ENCODE data around the gene MRGPRF. TPM values are rescaled to one million over a fixed set of nuclear protein-coding genes. Genes with fewer than 3 reads are reported as not detected.

MRGPRF gene
- total and polyA plus RNA-seq, 2 donors (not counting 1 experiment from before 2014, with no cell fraction given) = not detected

DNA sequence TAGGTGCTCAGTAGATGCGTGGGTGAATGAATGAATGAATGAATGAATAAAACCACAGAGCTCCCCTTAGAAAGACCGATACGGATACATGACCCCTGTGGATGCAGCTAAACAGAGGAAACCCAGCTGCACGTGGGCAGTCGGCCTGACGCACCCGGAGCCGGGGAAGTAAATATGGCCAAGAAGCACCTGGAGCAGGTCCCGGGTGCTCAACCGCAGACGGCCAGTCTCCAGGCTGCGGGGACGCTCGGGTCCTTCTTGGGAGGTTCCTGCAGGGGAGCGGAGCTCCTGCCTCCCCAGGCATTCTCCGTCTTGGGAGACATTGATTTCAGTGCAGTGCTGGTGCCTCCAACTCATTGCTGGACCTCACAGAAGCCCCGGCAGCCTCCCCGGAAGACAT is 24.0 kb upstream of the MRGPRF start:
- TF ChIP-seq, protein P1, sequence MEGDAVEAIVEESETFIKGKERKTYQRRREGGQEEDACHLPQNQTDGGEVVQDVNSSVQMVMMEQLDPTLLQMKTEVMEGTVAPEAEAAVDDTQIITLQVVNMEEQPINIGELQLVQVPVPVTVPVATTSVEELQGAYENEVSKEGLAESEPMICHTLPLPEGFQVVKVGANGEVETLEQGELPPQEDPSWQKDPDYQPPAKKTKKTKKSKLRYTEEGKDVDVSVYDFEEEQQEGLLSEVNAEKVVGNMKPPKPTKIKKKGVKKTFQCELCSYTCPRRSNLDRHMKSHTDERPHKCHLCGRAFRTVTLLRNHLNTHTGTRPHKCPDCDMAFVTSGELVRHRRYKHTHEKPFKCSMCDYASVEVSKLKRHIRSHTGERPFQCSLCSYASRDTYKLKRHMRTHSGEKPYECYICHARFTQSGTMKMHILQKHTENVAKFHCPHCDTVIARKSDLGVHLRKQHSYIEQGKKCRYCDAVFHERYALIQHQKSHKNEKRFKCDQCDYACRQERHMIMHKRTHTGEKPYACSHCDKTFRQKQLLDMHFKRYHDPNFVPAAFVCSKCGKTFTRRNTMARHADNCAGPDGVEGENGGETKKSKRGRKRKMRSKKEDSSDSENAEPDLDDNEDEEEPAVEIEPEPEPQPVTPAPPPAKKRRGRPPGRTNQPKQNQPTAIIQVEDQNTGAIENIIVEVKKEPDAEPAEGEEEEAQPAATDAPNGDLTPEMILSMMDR (IDR thresholded peaks at IDR 0.05) = no peak
- no peak for TF ChIP-seq EZH2 (IDR thresholded peaks at IDR 0.05; ENCODE audit: borderline replicate concordance, insufficient read depth, low read depth, low read length, poor library complexity, severe bottlenecking)
- POLR2A ChIA-PET = no interaction called here
- Histone ChIP-seq H3K27ac (ENCODE audit: low read length in 2 of 2) (no peak overlapping the region), H3K9ac (ENCODE audit: low read length) (no peak overlapping the region), H3K9me3 (ENCODE audit: control extremely low read depth in 1 of 3, control insufficient read depth in 2 of 3, insufficient read depth in 1 of 3, low read length in 2 of 3) (no peaks in the 10 kb centered on the region), H3K79me2 (ENCODE audit: control insufficient read depth, insufficient read depth, low read length) (no peaks in the 10 kb centered on the region), H3K4me2 (replicated peaks; ENCODE audit: low read depth, low read length, poor library complexity, severe bottlenecking) (no peak overlapping the region), H3K36me3 (replicated peaks in 1 of 2; ENCODE audit: control extremely low read depth in 1 of 2, control insufficient read depth in 1 of 2, extremely low read depth in 1 of 2, insufficient read depth in 2 of 2, low read length in 1 of 2) (no peaks in the 10 kb centered on the region), H3K4me1 (ENCODE audit: control insufficient read depth in 2 of 2, insufficient read depth in 2 of 2, low read length in 2 of 2) (no peaks in the 10 kb centered on the region), H2AFZ (ENCODE audit: insufficient read depth, low read depth, low read length, poor library complexity, severe bottlenecking) (no peak overlapping the region), H4K20me1 (ENCODE audit: control insufficient read depth, insufficient read depth, low read length, poor library complexity, severe bottlenecking) (no peaks in the 10 kb centered on the region), H3K27me3 (replicated peaks in 1 of 4; ENCODE audit: control extremely low read depth in 1 of 4, control insufficient read depth in 3 of 4, insufficient read depth in 4 of 4, low read length in 3 of 4) (no peaks in the 10 kb centered on the region), H3K4me3 (ENCODE audit: control extremely low read depth in 1 of 5, extremely low read depth in 1 of 5, insufficient read depth in 1 of 5, low read depth in 2 of 5, low read length in 4 of 5) (no peak overlapping the region)
- peaks cover 4% of the 10 kb centered on the region for H3K4me1 Mint-ChIP-seq
- 96% methylated on average over 15 of the region's 18 CpGs for WGBS (ENCODE audit: insufficient coverage)
- peaks cover 22% of the 10 kb centered on the region for H3K27me3 Mint-ChIP-seq
- H3K27ac Mint-ChIP-seq = no peak overlapping the region
- intact Hi-C loops (cut with micrococcal nuclease) = no loop called here
- no peaks in the 10 kb centered on the region for H3K9me3 Mint-ChIP-seq (ENCODE audit: insufficient read depth)
- ATAC-seq (ENCODE audit: low read depth) (no peak), DNase-seq (no peak)
- CTCF ChIA-PET = no interaction called here
- H3K4me3 Mint-ChIP-seq = no peak overlapping the region

GRCh38 chr11:69035946-69036340 is 22.9 kb upstream of the MRGPRF start:
- Histone ChIP-seq H3K36me3 (replicated peaks in 1 of 2; ENCODE audit: control extremely low read depth in 1 of 2, control insufficient read depth in 1 of 2, extremely low read depth in 1 of 2, insufficient read depth in 2 of 2, low read length in 1 of 2) (no peaks in the 10 kb centered on the region), H3K27ac (ENCODE audit: low read length in 2 of 2) (no peak overlapping the region), H4K20me1 (ENCODE audit: control insufficient read depth, insufficient read depth, low read length, poor library complexity, severe bottlenecking) (no peaks in the 10 kb centered on the region), H3K4me1 (ENCODE audit: control insufficient read depth in 2 of 2, insufficient read depth in 2 of 2, low read length in 2 of 2) (no peaks in the 10 kb centered on the region), H3K79me2 (ENCODE audit: control insufficient read depth, insufficient read depth, low read length) (no peaks in the 10 kb centered on the region), H3K9ac (ENCODE audit: low read length) (no peak overlapping the region), H3K27me3 (replicated peaks in 1 of 4; ENCODE audit: control extremely low read depth in 1 of 4, control insufficient read depth in 3 of 4, insufficient read depth in 4 of 4, low read length in 3 of 4) (no peaks in the 10 kb centered on the region), H3K4me3 (ENCODE audit: control extremely low read depth in 1 of 5, extremely low read depth in 1 of 5, insufficient read depth in 1 of 5, low read depth in 2 of 5, low read length in 4 of 5) (no peak overlapping the region), H3K4me2 (replicated peaks; ENCODE audit: low read depth, low read length, poor library complexity, severe bottlenecking) (no peak overlapping the region), H3K9me3 (ENCODE audit: control extremely low read depth in 1 of 3, control insufficient read depth in 2 of 3, insufficient read depth in 1 of 3, low read length in 2 of 3) (no peaks in the 10 kb centered on the region), H2AFZ (ENCODE audit: insufficient read depth, low read depth, low read length, poor library complexity, severe bottlenecking) (no peak overlapping the region)
- ChIA-PET POLR2A (no interaction called here), CTCF (no interaction called here)
- intact Hi-C loops (cut with micrococcal nuclease) = no loop called here
- Mint-ChIP-seq H3K27ac (no peak overlapping the region), H3K4me1 (peaks cover 3% of the 10 kb centered on the region), H3K4me3 (no peak overlapping the region), H3K27me3 (peaks cover 13% of the 10 kb centered on the region), H3K9me3 (ENCODE audit: insufficient read depth) (no peaks in the 10 kb centered on the region)
- DNase-seq (no peak), ATAC-seq (ENCODE audit: low read depth) (no peak)
- TF ChIP-seq, protein P1 (IDR thresholded peaks at IDR 0.05) = no peak
- TF ChIP-seq EZH2 (IDR thresholded peaks at IDR 0.05; ENCODE audit: borderline replicate concordance, insufficient read depth, low read depth, low read length, poor library complexity, severe bottlenecking) = no peak
- WGBS (ENCODE audit: insufficient coverage) = 92% methylated on average over 10 of the region's 11 CpGs

Measured in B cell (primary cell).